Transverse colon (tissue), 3 donors: Measurements from ENCODE around the gene VPS52.

ENCODE experiments used
- EP300 ChIP-seq: sonication (generic); formaldehyde crosslinking; IDR thresholded peaks from one replicate; pipeline ENCODE4 v1.6.1; 2017; ENCODE audit warnings: antibody characterized with exemption, low read depth
- POLR2A ChIP-seq: fragments of 450-650 bp; IDR thresholded peaks from one replicate; pipeline ENCODE4 v1.6.1; 2016; ENCODE audit warnings: antibody characterized with exemption, mild to moderate bottlenecking, moderate library complexity
- TF ChIP-seq, protein P1 (sequence below), 5 experiments: fragments of 200-600 bp in 3 of 5; fragments of 450-650 bp in 2 of 5; sonication (generic) in 3 of 5; IDR thresholded peaks; 1 replicate in 2 of 5; 2 replicates in 3 of 5; pipeline ENCODE4 v1.5.1; 2016 to 2017; ENCODE audit warnings: antibody characterized with exemption in 5 of 5, inconsistent platforms in 3 of 5, mild to moderate bottlenecking in 2 of 5, moderate library complexity in 1 of 5

DNA sequence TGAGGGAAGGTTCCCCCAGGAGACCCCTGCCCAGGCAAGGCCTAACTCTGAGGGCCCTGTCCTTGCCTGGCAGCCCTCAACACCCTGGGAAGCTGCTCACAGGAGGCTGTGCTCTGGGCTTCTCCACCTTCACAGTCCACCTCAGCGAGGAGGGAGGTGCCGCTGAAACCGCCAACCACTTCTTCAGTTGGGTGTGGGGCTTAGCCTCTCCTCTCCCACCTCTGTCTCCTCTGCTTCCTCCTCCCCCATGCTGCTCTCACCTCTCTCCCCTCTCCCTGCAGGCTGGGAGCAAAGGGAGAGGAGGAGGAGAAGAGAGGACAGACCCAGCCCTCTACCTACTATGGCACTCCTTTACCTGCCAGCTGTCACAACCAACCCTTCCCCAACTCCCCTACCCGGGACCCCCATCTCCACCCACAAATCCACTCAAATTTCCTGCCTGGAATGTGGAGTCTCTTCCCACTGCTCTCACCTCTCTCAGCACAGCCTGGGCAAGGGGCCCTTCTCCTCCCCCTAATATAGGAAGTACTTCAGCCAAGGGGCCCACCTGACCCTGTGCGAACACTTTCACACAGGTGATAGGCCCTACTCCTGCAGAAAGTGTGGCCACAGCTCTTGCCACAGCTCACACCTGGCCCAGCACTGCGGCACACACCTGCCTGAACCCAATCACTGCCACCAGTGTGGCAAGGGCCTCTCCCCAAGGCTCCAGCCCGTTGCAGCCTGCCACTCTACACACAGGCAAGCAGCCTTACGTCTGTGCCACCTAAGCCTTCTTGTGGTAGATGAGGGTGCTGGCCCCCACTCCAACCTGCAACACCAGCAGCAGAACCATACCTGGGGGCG, 56.2 kb downstream of the VPS52 start:
- TF ChIP-seq EP300 (no peak), POLR2A (no peak)
- TF ChIP-seq, protein P1, sequence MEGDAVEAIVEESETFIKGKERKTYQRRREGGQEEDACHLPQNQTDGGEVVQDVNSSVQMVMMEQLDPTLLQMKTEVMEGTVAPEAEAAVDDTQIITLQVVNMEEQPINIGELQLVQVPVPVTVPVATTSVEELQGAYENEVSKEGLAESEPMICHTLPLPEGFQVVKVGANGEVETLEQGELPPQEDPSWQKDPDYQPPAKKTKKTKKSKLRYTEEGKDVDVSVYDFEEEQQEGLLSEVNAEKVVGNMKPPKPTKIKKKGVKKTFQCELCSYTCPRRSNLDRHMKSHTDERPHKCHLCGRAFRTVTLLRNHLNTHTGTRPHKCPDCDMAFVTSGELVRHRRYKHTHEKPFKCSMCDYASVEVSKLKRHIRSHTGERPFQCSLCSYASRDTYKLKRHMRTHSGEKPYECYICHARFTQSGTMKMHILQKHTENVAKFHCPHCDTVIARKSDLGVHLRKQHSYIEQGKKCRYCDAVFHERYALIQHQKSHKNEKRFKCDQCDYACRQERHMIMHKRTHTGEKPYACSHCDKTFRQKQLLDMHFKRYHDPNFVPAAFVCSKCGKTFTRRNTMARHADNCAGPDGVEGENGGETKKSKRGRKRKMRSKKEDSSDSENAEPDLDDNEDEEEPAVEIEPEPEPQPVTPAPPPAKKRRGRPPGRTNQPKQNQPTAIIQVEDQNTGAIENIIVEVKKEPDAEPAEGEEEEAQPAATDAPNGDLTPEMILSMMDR (IDR thresholded peaks at IDR 0.05) = no peak
